H9 (cell line): ENCODE measurements around the gene NTPCR. TPM values are rescaled to one million over a fixed set of nuclear protein-coding genes. Genes with fewer than 3 reads are reported as not detected.

ENCODE experiments used
- DNase-seq: peaks from one replicate; pipeline ENCODE4 v3.0.0-alpha.2; 2017
- H2AFZ ChIP-seq: one replicate; pipeline ENCODE4 v1.6.1; 2013; ENCODE audit warnings: mild to moderate bottlenecking, low read length, control low read depth, moderate library complexity
- H2AK5ac ChIP-seq: 2 replicates; pipeline ENCODE4 v1.6.1; 2013; ENCODE audit warnings: low read length, control low read depth, mixed read lengths; ENCODE audit not compliant: insufficient read length
- H2BK120ac ChIP-seq: one replicate; pipeline ENCODE4 v1.6.1; 2013; ENCODE audit warnings: low read depth, mild to moderate bottlenecking, low read length, control low read depth, inconsistent platforms; ENCODE audit not compliant: poor library complexity, severe bottlenecking
- H2BK12ac ChIP-seq: 2 replicates; pipeline ENCODE4 v1.6.1; 2013; ENCODE audit warnings: low read length, control low read depth, mixed read lengths, low read depth; ENCODE audit not compliant: insufficient read length
- H2BK15ac ChIP-seq: 2 replicates; pipeline ENCODE4 v1.6.1; 2013; ENCODE audit warnings: low read depth, low read length, control low read depth
- H2BK20ac ChIP-seq: one replicate; pipeline ENCODE4 v1.6.1; 2013; ENCODE audit warnings: low read depth, mild to moderate bottlenecking, low read length, control low read depth, inconsistent platforms; ENCODE audit not compliant: poor library complexity, severe bottlenecking
- H2BK5ac ChIP-seq: 2 replicates; pipeline ENCODE4 v1.6.1; 2013; ENCODE audit warnings: low read length, control low read depth, mixed read lengths; ENCODE audit not compliant: insufficient read length
- H3K14ac ChIP-seq: 2 replicates; pipeline ENCODE4 v1.6.1; 2013; ENCODE audit warnings: low read length, control low read depth; ENCODE audit not compliant: insufficient read depth
- H3K18ac ChIP-seq: 2 replicates; pipeline ENCODE4 v1.6.1; 2013; ENCODE audit warnings: low read depth, mild to moderate bottlenecking, mixed read lengths, low read length, control low read depth; ENCODE audit not compliant: insufficient read length
- H3K23ac ChIP-seq: 2 replicates; pipeline ENCODE4 v1.6.1; 2013; ENCODE audit warnings: low read length, control low read depth, mixed read lengths, low read depth; ENCODE audit not compliant: insufficient read length
- H3K23me2 ChIP-seq: 2 replicates; pipeline ENCODE4 v1.6.1; 2013; ENCODE audit warnings: low read depth, mild to moderate bottlenecking, mixed read lengths, low read length, control low read depth; ENCODE audit not compliant: insufficient read length, poor library complexity, severe bottlenecking
- H3K27ac ChIP-seq: 2 replicates; pipeline ENCODE4 v1.5.1; 2013; ENCODE audit warnings: low read length, control low read depth, mixed read lengths, low read depth; ENCODE audit not compliant: insufficient read length
- H3K27me3 ChIP-seq: 2 replicates; pipeline ENCODE4 v1.6.1; 2013; ENCODE audit warnings: low read length, control low read depth, inconsistent platforms; ENCODE audit not compliant: insufficient read depth
- H3K4ac ChIP-seq: 2 replicates; pipeline ENCODE4 v1.6.1; 2013; ENCODE audit warnings: low read depth, mild to moderate bottlenecking, control low read depth, inconsistent platforms, low read length, moderate library complexity
- H3K4me1 ChIP-seq: 2 replicates; pipeline ENCODE4 v1.6.1; 2013; ENCODE audit warnings: low read length, control low read depth, inconsistent platforms; ENCODE audit not compliant: insufficient read depth
- H3K4me2 ChIP-seq: 2 replicates; pipeline ENCODE4 v1.6.1; 2013; ENCODE audit warnings: low read length, control low read depth, mixed read lengths; ENCODE audit not compliant: insufficient read length, insufficient read depth
- H3K56ac ChIP-seq: 2 replicates; pipeline ENCODE4 v1.6.1; 2013; ENCODE audit warnings: low read depth, mild to moderate bottlenecking, mixed read lengths, low read length, control low read depth; ENCODE audit not compliant: insufficient read length
- H3K79me1 ChIP-seq: 2 replicates; pipeline ENCODE4 v1.6.1; 2013; ENCODE audit warnings: low read depth, mild to moderate bottlenecking, moderate library complexity, low read length, control low read depth, inconsistent platforms; ENCODE audit not compliant: insufficient read depth, poor library complexity, severe bottlenecking
- H3K79me2 ChIP-seq: 2 replicates; pipeline ENCODE4 v1.6.1; 2013; ENCODE audit warnings: low read length, control low read depth, inconsistent platforms; ENCODE audit not compliant: insufficient read depth
- H3K9ac ChIP-seq: 2 replicates; pipeline ENCODE4 v1.6.1; 2013; ENCODE audit warnings: low read length, control low read depth, mixed read lengths; ENCODE audit not compliant: insufficient read length; ENCODE audit errors: extremely low read depth
- H3K9me3 ChIP-seq: one replicate; pipeline ENCODE4 v1.6.1; 2013; ENCODE audit warnings: low read depth, low read length, inconsistent platforms; ENCODE audit not compliant: control insufficient read depth
- H3T11ph ChIP-seq: one replicate; pipeline ENCODE4 v1.6.1; 2013; ENCODE audit warnings: mild to moderate bottlenecking, low read length, control low read depth, inconsistent platforms
- H4K20me1 ChIP-seq: one replicate; pipeline ENCODE4 v1.6.1; 2013; ENCODE audit not compliant: control insufficient read depth, insufficient read length, insufficient read depth
- H4K5ac ChIP-seq: 2 replicates; pipeline ENCODE4 v1.6.1; 2013; ENCODE audit warnings: low read depth, mild to moderate bottlenecking, mixed read lengths, low read length, control low read depth; ENCODE audit not compliant: insufficient read length
- H4K8ac ChIP-seq: replicated peaks from 2 replicates; pipeline ENCODE4 v1.6.1; 2013; ENCODE audit warnings: low read length, control low read depth, mixed read lengths, low read depth; ENCODE audit not compliant: insufficient read length
- H4K91ac ChIP-seq: 2 replicates; pipeline ENCODE4 v1.6.1; 2013; ENCODE audit warnings: low read depth, mild to moderate bottlenecking, moderate library complexity, mixed read lengths, low read length, control low read depth; ENCODE audit not compliant: insufficient read length
- H3K27ac Mint-ChIP-seq, 3 experiments: 2 replicates in 2 of 3; 3 replicates in 1 of 3; pipeline ENCODE4 v1.8.0; 2020 to 2021; ENCODE audit warnings: mixed read lengths in 3 of 3, mild to moderate bottlenecking in 1 of 3, moderate library complexity in 1 of 3
- H3K27me3 Mint-ChIP-seq: 2 replicates; pipeline ENCODE4 v1.8.0; 2021; ENCODE audit warnings: low read depth, mild to moderate bottlenecking, moderate library complexity, mixed read lengths
- H3K36me3 Mint-ChIP-seq, 3 experiments: 2 replicates in 2 of 3; 3 replicates in 1 of 3; pipeline ENCODE4 v1.8.0; 2020 to 2021; ENCODE audit warnings: low read depth in 3 of 3, mixed read lengths in 3 of 3; ENCODE audit not compliant: insufficient read depth in 1 of 3
- H3K4me1 Mint-ChIP-seq, 2 experiments: 2 replicates each; pipeline ENCODE4 v1.8.0; 2020; ENCODE audit warnings: mixed read lengths in 2 of 2
- H3K4me3 Mint-ChIP-seq, 2 experiments: 2 replicates in 1 of 2; 3 replicates in 1 of 2; pipeline ENCODE4 v1.8.0; 2020 to 2021; ENCODE audit warnings: mild to moderate bottlenecking in 2 of 2, mixed read lengths in 2 of 2, moderate library complexity in 1 of 2
- H3K9me3 Mint-ChIP-seq, 2 experiments: 2 replicates in 1 of 2; 3 replicates in 1 of 2; pipeline ENCODE4 v1.8.0; 2020; ENCODE audit warnings: mild to moderate bottlenecking in 2 of 2, mixed read lengths in 2 of 2, moderate library complexity in 1 of 2
- CTCF ChIP-seq: fragments of 200-600 bp; sonication (generic); conservative IDR thresholded peaks from 3 replicates; pipeline ENCODE4 v1.8.0; 2021; ENCODE audit warnings: antibody characterized with exemption, mild to moderate bottlenecking
- WGBS: extraction: QIAGEN DNeasy Blood & Tissue Kit; methylation state at CpG from one replicate; pipeline ENCODE4 v1.1.7; 2013; ENCODE audit warnings: missing lambda C conversion rate, low lambda C conversion rate, mixed read lengths; ENCODE audit not compliant: insufficient read length; ENCODE audit errors: extremely low coverage; 5-methylcytosine and 5-hydroxymethylcytosine counted together
- total RNA-seq: library from RNA; stranded (reverse); gene quantifications from 2 replicates; pipeline ENCODE4 v1.2.1, GENCODE V29; 2021

Gene NTPCR
- total RNA-seq, 1 experiment from 2014 or later, result 87.4 TPM

GRCh38 chr1:233033361-233033760, 83.0 kb downstream of the NTPCR start:
- no peak overlapping the region for H3K4me2 ChIP-seq
- H3K18ac ChIP-seq, result no peak overlapping the region
- H3K23me2 ChIP-seq, result no peaks in the 10 kb centered on the region
- Mint-ChIP-seq H3K9me3 (no peaks in the 10 kb centered on the region), H3K36me3 (peaks cover 0 to 5% (median 3%) of the 10 kb centered on the region in 3 experiments; a peak in 4 of 7 replicates), H3K27me3 (no peaks in the 10 kb centered on the region), H3K4me1 (no peaks in the 10 kb centered on the region), H3K27ac (no peak overlapping the region; a peak in 1 of 7 replicates), H3K4me3 (no peak overlapping the region)
- H3K79me2 ChIP-seq, result no peaks in the 10 kb centered on the region
- no peak overlapping the region for H3K56ac ChIP-seq
- no CpG with 5 or more reads among the region's 3 CpGs for WGBS
- no peak overlapping the region for H2BK12ac ChIP-seq
- H3K14ac ChIP-seq, result no peak overlapping the region
- no peaks in the 10 kb centered on the region for H3K27me3 ChIP-seq
- DNase-seq, result no peak
- no peak overlapping the region for H3K27ac ChIP-seq
- no peak overlapping the region for H4K91ac ChIP-seq
- H4K8ac ChIP-seq, result no peak overlapping the region
- no peak overlapping the region for H2BK120ac ChIP-seq
- H4K5ac ChIP-seq, result no peak overlapping the region
- H2BK5ac ChIP-seq, result no peak overlapping the region
- no peak overlapping the region for H3T11ph ChIP-seq
- H2BK20ac ChIP-seq, result no peak overlapping the region
- H2BK15ac ChIP-seq, result no peak overlapping the region
- H2AFZ ChIP-seq, result no peak overlapping the region
- H3K9ac ChIP-seq, result no peak overlapping the region
- H3K4ac ChIP-seq, result no peak overlapping the region
- H3K79me1 ChIP-seq, result no peaks in the 10 kb centered on the region
- no peaks in the 10 kb centered on the region for H3K9me3 ChIP-seq
- no peaks in the 10 kb centered on the region for H4K20me1 ChIP-seq
- no peaks in the 10 kb centered on the region for H3K4me1 ChIP-seq
- no peak overlapping the region for H2AK5ac ChIP-seq
- no peak overlapping the region for H3K23ac ChIP-seq
- TF ChIP-seq CTCF, result no peak

Other genes starting within 250 kb of the NTPCR start
- 1.2 and 1.3 TPM in 2 replicates for gene MAP10, start 145.2 kb upstream of the NTPCR start, total RNA-seq